PC-3 (cell line): ENCODE results near the gene TMEM41A.

Experiments used
- EZH2phosphoT487 ChIP-seq: fragments of 300-600 bp; sonication (generic); IDR thresholded peaks from 2 replicates; pipeline ENCODE4 v1.6.1; 2018; ENCODE audit warnings: mild to moderate bottlenecking, antibody characterized with exemption, low read length, borderline replicate concordance
- TF ChIP-seq, protein P1 (sequence below): fragments of 300-600 bp; sonication (generic); conservative IDR thresholded peaks from 2 replicates; pipeline ENCODE4 v1.5.1; 2017; ENCODE audit warnings: antibody characterized with exemption, low read depth, mild to moderate bottlenecking, low read length

GRCh38 chr3:185469542-185469941, 29.3 kb downstream of the TMEM41A start:
- TF ChIP-seq, protein P1, sequence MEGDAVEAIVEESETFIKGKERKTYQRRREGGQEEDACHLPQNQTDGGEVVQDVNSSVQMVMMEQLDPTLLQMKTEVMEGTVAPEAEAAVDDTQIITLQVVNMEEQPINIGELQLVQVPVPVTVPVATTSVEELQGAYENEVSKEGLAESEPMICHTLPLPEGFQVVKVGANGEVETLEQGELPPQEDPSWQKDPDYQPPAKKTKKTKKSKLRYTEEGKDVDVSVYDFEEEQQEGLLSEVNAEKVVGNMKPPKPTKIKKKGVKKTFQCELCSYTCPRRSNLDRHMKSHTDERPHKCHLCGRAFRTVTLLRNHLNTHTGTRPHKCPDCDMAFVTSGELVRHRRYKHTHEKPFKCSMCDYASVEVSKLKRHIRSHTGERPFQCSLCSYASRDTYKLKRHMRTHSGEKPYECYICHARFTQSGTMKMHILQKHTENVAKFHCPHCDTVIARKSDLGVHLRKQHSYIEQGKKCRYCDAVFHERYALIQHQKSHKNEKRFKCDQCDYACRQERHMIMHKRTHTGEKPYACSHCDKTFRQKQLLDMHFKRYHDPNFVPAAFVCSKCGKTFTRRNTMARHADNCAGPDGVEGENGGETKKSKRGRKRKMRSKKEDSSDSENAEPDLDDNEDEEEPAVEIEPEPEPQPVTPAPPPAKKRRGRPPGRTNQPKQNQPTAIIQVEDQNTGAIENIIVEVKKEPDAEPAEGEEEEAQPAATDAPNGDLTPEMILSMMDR: no peak
- TF ChIP-seq EZH2phosphoT487: no peak
